Hepatic stellate cell (primary cell): ENCODE results near the gene TBC1D10B.
A peak's percentile ranks its signal among the peaks of the same experiment; 100 is the strongest.

ENCODE experiments used
- DNase-seq: peaks from one replicate; pipeline ENCODE4 v3.0.0; 2011; ENCODE audit warnings: low spot score

TBC1D10B gene

GRCh38 chr16:30374538-30374937, 4.2 kb upstream of the TBC1D10B start, which contains the start of gene MYL11:
Gene MYL11 (plus strand): TSS chr16:30374802. CDS start chr16:30374858, 56 bp downstream.
- DNase-seq: no peak

GRCh38 chr16:30372725-30373124, 2.4 kb upstream of the TBC1D10B start:
- no peak for DNase-seq

GRCh38 chr16:30372038-30372712, 1.9 kb upstream of the TBC1D10B start:
- DNase-seq: no peak

GRCh38 chr16:30371248-30371816, 1.0 kb upstream of the TBC1D10B start:
- no peak for DNase-seq

- DNase-seq: no peak
Measured at GRCh38 chr16:30369938-30370455, 297 bp downstream of the TBC1D10B start.

- no peak for DNase-seq
Measured at GRCh38 chr16:30369091-30369937, 980 bp downstream of the TBC1D10B start.

GRCh38 chr16:30368792-30369090, 1.6 kb downstream of the TBC1D10B start:
- no peak for DNase-seq

GRCh38 chr16:30368122-30368791, 2.0 kb downstream of the TBC1D10B start:
- peak; percentile 66 for DNase-seq

- no peak for DNase-seq
Measured at GRCh38 chr16:30367349-30368009, 2.8 kb downstream of the TBC1D10B start.

GRCh38 chr16:30366511-30366910, 3.8 kb downstream of the TBC1D10B start:
- no peak for DNase-seq

- no peak for DNase-seq
Measured at GRCh38 chr16:30365200-30365599, 5.1 kb downstream of the TBC1D10B start.

GRCh38 chr16:30361180-30361579, 9.1 kb downstream of the TBC1D10B start:
- DNase-seq: no peak

GRCh38 chr16:30359871-30360170, 10.5 kb downstream of the TBC1D10B start:
- DNase-seq: no peak

- no peak for DNase-seq
Measured at GRCh38 chr16:30358990-30359870, 11.1 kb downstream of the TBC1D10B start.

- DNase-seq: no peak
Measured at GRCh38 chr16:30358577-30358936, 11.7 kb downstream of the TBC1D10B start.

- no peak for DNase-seq
Measured at GRCh38 chr16:30357715-30358576, 12.3 kb downstream of the TBC1D10B start.

GRCh38 chr16:30357085-30357714, 13.1 kb downstream of the TBC1D10B start:
- DNase-seq: no peak

- DNase-seq: no peak
Measured at GRCh38 chr16:30356401-30357084, 13.8 kb downstream of the TBC1D10B start.

GRCh38 chr16:30355954-30356308, 14.4 kb downstream of the TBC1D10B start:
- DNase-seq: no peak
